Breast epithelium (tissue), 3 donors: ENCODE measurements around the gene SPAAR.

Experiments
- POLR2A ChIP-seq: fragments of 450-650 bp; IDR thresholded peaks from one replicate; pipeline ENCODE4 v1.6.1; 2016; ENCODE audit warnings: antibody characterized with exemption, mild to moderate bottlenecking, moderate library complexity
- POLR2AphosphoS5 ChIP-seq, 3 donors: sonication (generic); formaldehyde crosslinking; IDR thresholded peaks; one replicate each; pipeline ENCODE4 v1.6.1; 2017; ENCODE audit warnings: antibody characterized with exemption in 3 of 3
- TF ChIP-seq, protein P1 (sequence below), 3 donors: fragments of 450-650 bp; IDR thresholded peaks; one replicate each; pipeline ENCODE4 v1.5.1; 2016 to 2017; ENCODE audit warnings: antibody characterized with exemption in 3 of 3, mild to moderate bottlenecking in 3 of 3, moderate library complexity in 3 of 3

DNA sequence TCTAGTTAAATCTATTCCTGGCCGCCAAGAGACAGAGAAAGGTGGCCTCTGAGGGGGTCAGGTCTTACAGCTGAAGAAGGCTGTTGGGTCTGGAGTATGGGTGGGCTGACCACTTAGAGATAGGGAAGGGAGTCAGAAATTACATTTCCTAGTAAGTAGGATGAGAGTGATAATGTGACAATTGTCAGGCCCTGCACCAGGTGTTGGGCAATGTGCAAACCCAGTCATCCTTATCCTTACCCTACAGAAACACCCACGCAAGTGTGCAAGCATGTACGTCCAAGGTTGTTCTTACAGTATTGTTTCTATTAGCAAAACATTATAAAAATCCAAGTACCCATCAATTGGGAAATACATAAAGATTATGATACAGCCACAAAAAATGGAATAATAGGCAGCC, 9.5 kb downstream of the SPAAR start:
- TF ChIP-seq, protein P1, sequence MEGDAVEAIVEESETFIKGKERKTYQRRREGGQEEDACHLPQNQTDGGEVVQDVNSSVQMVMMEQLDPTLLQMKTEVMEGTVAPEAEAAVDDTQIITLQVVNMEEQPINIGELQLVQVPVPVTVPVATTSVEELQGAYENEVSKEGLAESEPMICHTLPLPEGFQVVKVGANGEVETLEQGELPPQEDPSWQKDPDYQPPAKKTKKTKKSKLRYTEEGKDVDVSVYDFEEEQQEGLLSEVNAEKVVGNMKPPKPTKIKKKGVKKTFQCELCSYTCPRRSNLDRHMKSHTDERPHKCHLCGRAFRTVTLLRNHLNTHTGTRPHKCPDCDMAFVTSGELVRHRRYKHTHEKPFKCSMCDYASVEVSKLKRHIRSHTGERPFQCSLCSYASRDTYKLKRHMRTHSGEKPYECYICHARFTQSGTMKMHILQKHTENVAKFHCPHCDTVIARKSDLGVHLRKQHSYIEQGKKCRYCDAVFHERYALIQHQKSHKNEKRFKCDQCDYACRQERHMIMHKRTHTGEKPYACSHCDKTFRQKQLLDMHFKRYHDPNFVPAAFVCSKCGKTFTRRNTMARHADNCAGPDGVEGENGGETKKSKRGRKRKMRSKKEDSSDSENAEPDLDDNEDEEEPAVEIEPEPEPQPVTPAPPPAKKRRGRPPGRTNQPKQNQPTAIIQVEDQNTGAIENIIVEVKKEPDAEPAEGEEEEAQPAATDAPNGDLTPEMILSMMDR (IDR thresholded peaks at IDR 0.05), result no peak
- TF ChIP-seq POLR2AphosphoS5 (IDR thresholded peaks at IDR 0.05) (no peak), POLR2A (no peak)
